HepG2 (cell line): ENCODE results near the gene DNMT1. TPM values are rescaled to one million over a fixed set of nuclear protein-coding genes. Genes with fewer than 3 reads are reported as not detected.
A peak's percentile ranks its signal among the peaks of the same experiment; 100 is the strongest.

Experiments
- BRF2 ChIP-seq: sonication (generic); formaldehyde crosslinking; IDR thresholded peaks from 2 replicates; pipeline ENCODE4 v1.8.1; 2022; ENCODE audit warnings: mild to moderate bottlenecking, missing genetic modification reagents
- CBX1 ChIP-seq: IDR thresholded peaks from one replicate; pipeline ENCODE4 v1.6.1; 2016; ENCODE audit warnings: antibody characterized with exemption, low read depth
- CHCHD3 ChIP-seq: sonication (generic); formaldehyde crosslinking; IDR thresholded peaks from 2 replicates; pipeline ENCODE4 v1.8.0; 2022; ENCODE audit warnings: mild to moderate bottlenecking, missing genetic modification reagents, moderate library complexity
- EHMT2 ChIP-seq: fragments of 200-600 bp; sonication (generic); IDR thresholded peaks from 2 replicates; pipeline ENCODE4 v1.7.0; 2017; ENCODE audit warnings: antibody characterized with exemption, low read depth, low read length, borderline replicate concordance
- FOSL2 ChIP-seq: sonication (generic); formaldehyde crosslinking; IDR thresholded peaks from 2 replicates; pipeline ENCODE4 v1.4.0; 2020; ENCODE audit warnings: missing genetic modification reagents
- HNF4G ChIP-seq, 2 experiments: sonication (generic) in 1 of 2; formaldehyde crosslinking in 1 of 2; IDR thresholded peaks; 2 replicates each; pipeline versions ENCODE4 v1.4.0 to v1.6.1; 2011 to 2020; ENCODE audit warnings: borderline replicate concordance in 2 of 2, low read depth in 2 of 2, mild to moderate bottlenecking in 2 of 2, low read length in 1 of 2, missing genetic modification reagents in 1 of 2, moderate library complexity in 1 of 2
- HNRNPLL ChIP-seq: fragments of 200-400 bp; formaldehyde crosslinking; IDR thresholded peaks from 2 replicates; pipeline ENCODE4 v1.6.1; 2017; ENCODE audit warnings: mild to moderate bottlenecking, low read depth, low read length; ENCODE audit not compliant: poor library complexity, severe bottlenecking
- RFXAP ChIP-seq: sonication (generic); formaldehyde crosslinking; IDR thresholded peaks from 2 replicates; pipeline ENCODE4 v1.4.0; 2020; ENCODE audit warnings: missing genetic modification reagents, borderline replicate concordance
- SIX1 ChIP-seq: sonication (generic); formaldehyde crosslinking; IDR thresholded peaks from 2 replicates; pipeline ENCODE4 v1.4.0; 2020; ENCODE audit warnings: missing genetic modification reagents, borderline replicate concordance
- THAP11 ChIP-seq: IDR thresholded peaks from 2 replicates; pipeline ENCODE4 v1.6.1; 2016; ENCODE audit warnings: missing biosample characterization, missing genetic modification reagents
- ZFP37 ChIP-seq: sonication (generic); formaldehyde crosslinking; IDR thresholded peaks from 2 replicates; pipeline ENCODE4 v1.4.0; 2020; ENCODE audit warnings: missing genetic modification reagents, borderline replicate concordance
- ZNF136 ChIP-seq: sonication (generic); formaldehyde crosslinking; IDR thresholded peaks from 2 replicates; pipeline ENCODE4 v1.8.1; 2022; ENCODE audit warnings: low read depth, mild to moderate bottlenecking, moderate library complexity, missing genetic modification reagents
- ZNF205 ChIP-seq: IDR thresholded peaks from 2 replicates; pipeline ENCODE4 v1.6.1; 2018; ENCODE audit warnings: missing biosample characterization, missing genetic modification reagents
- ZNF597 ChIP-seq: sonication (generic); formaldehyde crosslinking; IDR thresholded peaks from 2 replicates; pipeline ENCODE4 v1.5.0; 2020; ENCODE audit warnings: missing genetic modification reagents
- ZNF598 ChIP-seq: sonication (generic); formaldehyde crosslinking; IDR thresholded peaks from 2 replicates; pipeline ENCODE4 v1.5.1; 2020; ENCODE audit warnings: mild to moderate bottlenecking, missing genetic modification reagents, borderline replicate concordance
- ZNF605 ChIP-seq: sonication (generic); formaldehyde crosslinking; IDR thresholded peaks from 2 replicates; pipeline ENCODE4 v1.8.0; 2022; ENCODE audit warnings: mild to moderate bottlenecking, missing genetic modification reagents
- ZNF747 ChIP-seq: sonication (generic); formaldehyde crosslinking; IDR thresholded peaks from 2 replicates; pipeline ENCODE4 v1.8.1; 2023; ENCODE audit warnings: missing genetic modification reagents, mild to moderate bottlenecking, borderline replicate concordance
- polyA plus RNA-seq, 8 experiments: library from polyadenylated mRNA; depleted of rRNA in 3 of 8; stranded (reverse) in 7 of 8; unstranded in 1 of 8; fragments of >200 nt; fragmentation: Illumina TruSeq in 4 of 8; extraction: Trizol in 4 of 8; gene quantifications; 2 replicates each; pipeline versions ENCODE4 v1.2.1 to v1.2.3, GENCODE V29; 2011 to 2016; ENCODE audit warnings: low read depth in 4 of 8, missing spikeins in 1 of 8, mixed read lengths in 1 of 8; ENCODE audit not compliant: insufficient read depth in 1 of 8
- total RNA-seq, 5 experiments: library from RNA; depleted of rRNA; stranded (reverse); fragments of >200 nt; fragmentation: Illumina TruSeq; extraction: Trizol; gene quantifications; 2 replicates each; pipeline ENCODE4 v1.2.3, GENCODE V29; 2016; ENCODE audit warnings: low read depth in 1 of 5
- TF ChIP-seq, protein P1 (sequence below): sonication (generic); formaldehyde crosslinking; IDR thresholded peaks from 2 replicates; pipeline ENCODE4 v1.8.1; 2023; ENCODE audit warnings: mild to moderate bottlenecking, missing genetic modification reagents
- TF ChIP-seq, protein P2 (sequence below): sonication (generic); formaldehyde crosslinking; IDR thresholded peaks from 2 replicates; pipeline ENCODE4 v1.5.0; 2020; ENCODE audit warnings: mild to moderate bottlenecking, missing genetic modification reagents

DNMT1 gene
- total and polyA plus RNA-seq, 2 of the 13 experiments (the other 11 are each of a cell fraction or from before 2014, with no cell fraction given), result 31.2 to 91.1 TPM

GRCh38 chr19:10106100-10106936, 88.4 kb downstream of the DNMT1 start, which contains the start of gene PPAN (continued):
- TF ChIP-seq HNF4G (IDR thresholded peaks at IDR 0.05; ENCODE audit: borderline replicate concordance, low read depth, low read length) (no peak), HNF4G (CRISPR knock-in tag; IDR thresholded peaks at IDR 0.05; ENCODE audit: borderline replicate concordance, low read depth) (peak; percentile 48; the same call in 1 of the 2 replicates), SIX1 (CRISPR knock-in tag) (0 out of 2 replicates have a peak, but pooled peaks have one; percentile 11), RFXAP (CRISPR knock-in tag) (peak; percentile 68; the same call in 1 of the 2 replicates), THAP11 (CRISPR knock-in tag) (peak; percentile 94), EHMT2 (no peak), BRF2 (no peak), ZNF205 (CRISPR knock-in tag) (peak; percentile 79; the same call in 1 of the 2 replicates), ZNF747 (CRISPR knock-in tag) (0 out of 2 replicates have a peak, but pooled peaks have one; percentile 83), CHCHD3 (CRISPR knock-in tag) (peak; percentile 80; the same call in 1 of the 2 replicates), FOSL2 (CRISPR knock-in tag) (peak; percentile 64), ZNF605 (CRISPR knock-in tag) (peak; percentile 69), HNRNPLL (peak; percentile 84), ZNF597 (CRISPR knock-in tag) (no peak), ZNF598 (0 out of 2 replicates have a peak, but pooled peaks have one; percentile 15), ZFP37 (CRISPR knock-in tag) (0 out of 2 replicates have a peak, but pooled peaks have one; percentile 56), ZNF136 (CRISPR knock-in tag) (0 out of 2 replicates have a peak, but pooled peaks have one; percentile 22), CBX1 (no peak)
- TF ChIP-seq, protein P1, sequence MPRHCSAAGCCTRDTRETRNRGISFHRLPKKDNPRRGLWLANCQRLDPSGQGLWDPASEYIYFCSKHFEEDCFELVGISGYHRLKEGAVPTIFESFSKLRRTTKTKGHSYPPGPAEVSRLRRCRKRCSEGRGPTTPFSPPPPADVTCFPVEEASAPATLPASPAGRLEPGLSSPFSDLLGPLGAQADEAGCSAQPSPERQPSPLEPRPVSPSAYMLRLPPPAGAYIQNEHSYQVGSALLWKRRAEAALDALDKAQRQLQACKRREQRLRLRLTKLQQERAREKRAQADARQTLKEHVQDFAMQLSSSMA (CRISPR knock-in tag), result peak; percentile 79; the same call in 1 of the 2 replicates
- TF ChIP-seq, protein P2, sequence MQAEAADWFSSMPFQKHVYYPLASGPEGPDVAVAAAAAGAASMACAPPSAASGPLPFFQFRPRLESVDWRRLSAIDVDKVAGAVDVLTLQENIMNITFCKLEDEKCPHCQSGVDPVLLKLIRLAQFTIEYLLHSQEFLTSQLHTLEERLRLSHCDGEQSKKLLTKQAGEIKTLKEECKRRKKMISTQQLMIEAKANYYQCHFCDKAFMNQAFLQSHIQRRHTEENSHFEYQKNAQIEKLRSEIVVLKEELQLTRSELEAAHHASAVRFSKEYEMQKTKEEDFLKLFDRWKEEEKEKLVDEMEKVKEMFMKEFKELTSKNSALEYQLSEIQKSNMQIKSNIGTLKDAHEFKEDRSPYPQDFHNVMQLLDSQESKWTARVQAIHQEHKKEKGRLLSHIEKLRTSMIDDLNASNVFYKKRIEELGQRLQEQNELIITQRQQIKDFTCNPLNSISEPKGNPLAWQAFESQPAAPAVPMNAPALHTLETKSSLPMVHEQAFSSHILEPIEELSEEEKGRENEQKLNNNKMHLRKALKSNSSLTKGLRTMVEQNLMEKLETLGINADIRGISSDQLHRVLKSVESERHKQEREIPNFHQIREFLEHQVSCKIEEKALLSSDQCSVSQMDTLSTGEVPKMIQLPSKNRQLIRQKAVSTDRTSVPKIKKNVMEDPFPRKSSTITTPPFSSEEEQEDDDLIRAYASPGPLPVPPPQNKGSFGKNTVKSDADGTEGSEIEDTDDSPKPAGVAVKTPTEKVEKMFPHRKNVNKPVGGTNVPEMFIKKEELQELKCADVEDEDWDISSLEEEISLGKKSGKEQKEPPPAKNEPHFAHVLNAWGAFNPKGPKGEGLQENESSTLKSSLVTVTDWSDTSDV (CRISPR knock-in tag), result 0 out of 2 replicates have a peak, but pooled peaks have one; percentile 82
